ENCODE data around the gene MTHFSD.

MTHFSD gene

DNA sequence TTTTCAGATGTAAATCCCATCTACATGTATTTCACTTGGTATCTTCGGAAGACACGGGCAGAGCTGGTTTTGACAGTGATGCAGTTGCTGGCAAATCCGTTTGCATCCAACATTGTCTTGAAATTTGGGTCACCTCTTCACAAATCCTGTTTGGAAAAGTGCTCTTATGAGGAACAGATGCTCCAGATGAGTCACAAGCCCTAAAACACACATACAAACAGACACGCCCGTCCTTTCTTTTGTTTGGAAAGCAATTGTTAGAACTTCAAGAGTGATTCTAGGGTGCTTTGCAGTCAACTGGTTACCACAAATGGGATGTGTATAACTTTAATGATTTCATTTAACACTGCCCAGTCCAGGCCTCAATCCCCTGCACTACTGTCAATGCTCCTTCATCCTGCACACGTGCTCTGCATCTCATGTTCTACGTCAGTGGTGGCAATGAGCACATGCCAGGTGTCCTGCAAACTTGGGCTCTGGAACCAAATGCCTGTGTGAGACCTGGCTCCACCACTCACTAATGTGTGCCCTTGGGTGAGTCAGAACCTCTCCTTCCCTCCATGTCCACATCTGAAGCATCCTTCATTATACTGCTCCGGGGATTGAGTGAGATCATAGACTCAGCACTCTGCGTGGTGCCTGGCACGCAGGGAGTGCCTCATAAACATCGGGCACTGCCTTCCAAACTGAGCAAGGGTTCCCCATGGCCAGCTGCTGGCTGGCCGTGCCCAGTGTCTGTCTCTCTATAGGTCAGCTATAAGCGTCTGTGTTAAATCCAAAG is 64.0 kb downstream of the MTHFSD start:
- peak; percentile 42 for DNase-seq (ENCODE audit: low read depth)

DNA sequence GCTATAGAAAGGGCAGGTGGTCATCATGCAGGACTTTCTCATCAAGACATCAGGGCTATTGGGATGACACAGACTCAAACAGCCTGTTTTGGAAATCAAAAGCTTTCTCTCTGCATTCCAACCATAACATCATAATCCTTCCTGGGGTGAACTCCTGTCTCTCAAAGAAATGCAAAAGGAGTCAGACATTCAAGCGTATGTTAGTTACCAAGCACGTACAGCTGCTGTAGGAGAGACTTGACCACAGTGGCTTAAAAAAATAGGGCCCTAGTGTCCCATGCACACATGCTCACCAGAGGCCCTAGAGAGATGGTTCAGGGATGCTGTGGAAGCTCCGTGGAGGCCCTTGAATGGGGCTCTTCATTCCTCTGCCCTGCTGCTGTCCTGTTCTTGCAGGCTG is 69.3 kb downstream of the MTHFSD start:
- no peak for DNase-seq (ENCODE audit: low read depth)

DNA sequence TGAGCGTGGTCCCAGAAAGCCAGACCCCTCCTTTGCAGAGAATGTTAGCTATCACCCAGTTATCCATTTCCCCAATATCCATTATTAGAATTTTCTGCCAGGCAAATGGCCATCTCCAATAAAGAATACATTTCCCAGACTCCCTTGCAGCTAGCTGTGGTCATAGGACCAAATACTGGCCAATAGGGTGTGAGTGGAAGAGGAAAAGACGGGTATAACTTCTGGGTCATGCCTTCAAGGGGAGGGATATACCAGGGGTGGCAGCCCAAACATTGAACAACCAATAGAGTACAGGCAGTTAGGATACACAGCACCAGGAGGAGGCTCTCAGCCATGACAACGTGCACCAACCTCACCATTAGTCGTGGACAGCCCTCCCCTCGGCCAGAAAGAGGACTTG is 70.8 kb downstream of the MTHFSD start:
- DNase-seq (ENCODE audit: low read depth) = no peak

DNA sequence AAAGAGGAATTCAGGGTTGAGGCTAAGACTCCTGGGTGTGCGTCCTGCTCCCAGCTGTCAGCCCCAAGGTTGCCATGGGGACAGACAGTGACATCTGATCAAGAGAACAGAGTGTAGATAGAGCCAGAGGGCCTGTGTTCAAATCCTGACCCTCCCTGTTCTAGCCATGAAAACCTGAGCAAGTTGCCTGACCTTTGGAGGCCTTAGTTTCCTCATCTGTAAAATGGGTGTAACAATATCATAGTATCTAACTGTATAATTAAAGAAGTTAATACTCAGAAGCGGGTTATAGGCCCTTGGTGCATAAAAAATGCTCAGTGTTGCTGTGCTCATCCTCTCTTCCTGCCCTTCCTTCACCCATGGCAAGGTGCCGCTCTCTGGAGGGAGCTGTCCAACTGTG is 73.4 kb downstream of the MTHFSD start:
- no peak for DNase-seq (ENCODE audit: low read depth)

DNA sequence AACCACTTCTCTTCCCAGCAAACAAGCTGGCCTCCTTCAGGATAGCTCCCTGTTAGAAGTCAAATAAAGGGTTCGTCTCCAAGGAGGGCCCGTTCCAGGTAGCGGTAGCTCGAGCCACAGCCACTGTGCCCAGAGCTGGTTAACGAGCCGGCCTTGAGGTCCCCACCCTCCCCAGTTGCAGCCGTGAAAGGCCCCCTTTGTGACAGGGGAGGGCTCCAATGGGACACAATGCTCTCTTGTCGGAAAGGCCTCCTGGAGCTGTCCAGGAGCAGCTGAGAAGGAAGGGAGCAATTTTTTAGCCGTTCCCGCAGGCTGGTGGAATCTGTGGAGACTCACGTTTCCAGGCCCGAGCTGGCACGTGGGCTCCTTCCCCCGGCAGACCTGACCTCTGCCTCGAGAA is 74.6 kb downstream of the MTHFSD start:
- DNase-seq (ENCODE audit: low read depth) = no peak

All from ELR (cell line).